ENCODE results near the gene SLC26A11.
"Not testable (repeated sequence)": the region's sequence is repeated elsewhere in the genome, so short reads cannot be mapped to it uniquely, and the experiment has no call there.

The SLC26A11 gene

GRCh38 chr17:80263253-80264204 lies 43.3 kb downstream of the SLC26A11 start:
- DNase-seq = peak; percentile 91

GRCh38 chr17:80264205-80265075 lies 44.2 kb downstream of the SLC26A11 start:
- DNase-seq = peak; percentile 79

- DNase-seq = peak; percentile 80
These were observed 45.2 kb downstream of the SLC26A11 start for GRCh38 chr17:80265205-80266068.

GRCh38 chr17:80267391-80267790 lies 47.2 kb downstream of the SLC26A11 start:
- no peak for DNase-seq

- DNase-seq = no peak
These were observed 48.2 kb downstream of the SLC26A11 start for GRCh38 chr17:80268427-80268826.

- no peak for DNase-seq
These were observed 49.2 kb downstream of the SLC26A11 start for GRCh38 chr17:80269405-80269807.

GRCh38 chr17:80270104-80270503 lies 49.9 kb downstream of the SLC26A11 start:
- no peak for DNase-seq

GRCh38 chr17:80270836-80271235 lies 50.6 kb downstream of the SLC26A11 start:
- DNase-seq = peak; percentile 79

GRCh38 chr17:80272366-80272765 lies 52.1 kb downstream of the SLC26A11 start:
- no peak for DNase-seq

- no peak for DNase-seq
These were observed 54.1 kb downstream of the SLC26A11 start for GRCh38 chr17:80274331-80274730.

GRCh38 chr17:80274871-80275449 lies 54.7 kb downstream of the SLC26A11 start:
- no peak for DNase-seq

GRCh38 chr17:80275857-80276256 lies 55.6 kb downstream of the SLC26A11 start:
- not testable (repeated sequence) for DNase-seq

GRCh38 chr17:80277751-80278671 lies 57.8 kb downstream of the SLC26A11 start:
- DNase-seq = no peak

GRCh38 chr17:80279895-80280294 lies 59.7 kb downstream of the SLC26A11 start:
- DNase-seq = no peak

GRCh38 chr17:80281516-80281915 lies 61.3 kb downstream of the SLC26A11 start:
- DNase-seq = no peak

GRCh38 chr17:80283116-80283852 lies 63.1 kb downstream of the SLC26A11 start:
- no peak for DNase-seq

GRCh38 chr17:80284631-80285030 lies 64.4 kb downstream of the SLC26A11 start:
- no peak for DNase-seq

- DNase-seq = no peak
These were observed 65.2 kb downstream of the SLC26A11 start for GRCh38 chr17:80285237-80285920.

GRCh38 chr17:80286638-80286960 lies 66.4 kb downstream of the SLC26A11 start:
- no peak for DNase-seq

- no peak for DNase-seq
These were observed 66.8 kb downstream of the SLC26A11 start for GRCh38 chr17:80287038-80287437.
